Esophagus squamous epithelium (tissue), 5 donors: ENCODE data around the gene ERP44. TPM values are rescaled to one million over a fixed set of nuclear protein-coding genes. Genes with fewer than 3 reads are reported as not detected.
A peak's percentile ranks its signal among the peaks of the same experiment; 100 is the strongest.
"Not testable (repeated sequence)": the region's sequence is repeated elsewhere in the genome, so short reads cannot be mapped to it uniquely, and the experiment has no call there.

Experiments used
- DNase-seq: peaks from one replicate; lab custom pipeline; 2025; lab: John Stamatoyannopoulos, UW
- H3K27ac ChIP-seq, 4 donors: fragments of 200-600 bp; sonication (generic); one replicate each; pipeline ENCODE4 v1.5.1; 2016 to 2019; ENCODE audit warnings: mild to moderate bottlenecking in 1 of 4
- H3K27me3 ChIP-seq, 4 donors: fragments of 200-600 bp; sonication (generic); 1 replicate in 3 of 4; 2 replicates in 1 of 4; pipeline versions ENCODE4 v1.5.1 to v1.6.0; 2017 to 2021; ENCODE audit warnings: antibody characterized with exemption in 1 of 4
- H3K36me3 ChIP-seq, 3 donors: fragments of 200-600 bp; sonication (generic); one replicate each; pipeline ENCODE4 v1.5.1; 2016 to 2019
- H3K4me1 ChIP-seq, 3 donors: fragments of 200-600 bp; sonication (generic); one replicate each; pipeline ENCODE4 v1.5.1; 2017 to 2019
- H3K4me3 ChIP-seq, 4 donors: fragments of 200-600 bp; sonication (generic); 1 replicate in 3 of 4; 2 replicates in 1 of 4; pipeline ENCODE4 v1.5.1; 2016 to 2019; ENCODE audit warnings: mild to moderate bottlenecking in 2 of 4, moderate library complexity in 1 of 4
- H3K9me3 ChIP-seq, 3 donors: fragments of 200-600 bp; sonication (generic); one replicate each; pipeline ENCODE4 v1.5.1; 2016 to 2019
- POLR2A ChIP-seq, 4 donors: fragments of 450-650 bp; IDR thresholded peaks; one replicate each; pipeline ENCODE4 v1.6.1; 2017; ENCODE audit warnings: antibody characterized with exemption in 4 of 4, mild to moderate bottlenecking in 4 of 4, moderate library complexity in 3 of 4
- WGBS, 2 donors: methylation state at CpG; one replicate each; pipeline ENCODE4 v1.1.5; 2018; 5-methylcytosine and 5-hydroxymethylcytosine counted together
- intact Hi-C: fragments of 100-400 bp; cut with DNase I; formaldehyde crosslinking; loops from one replicate; pipeline ENCODE4 v1.15.0; 2022
- total RNA-seq, 4 donors: library from RNA; depleted of rRNA; stranded (reverse); fragments of >200 nt; gene quantifications; one replicate each; pipeline ENCODE4 v1.1.0, GENCODE V29; 2016
- TF ChIP-seq, protein P1 (sequence below), 6 experiments: fragments of 450-650 bp in 4 of 6; fragments of 200-600 bp in 2 of 6; sonication (generic) in 2 of 6; IDR thresholded peaks; one replicate each; pipeline ENCODE4 v1.5.1; 2016 to 2019; ENCODE audit warnings: antibody characterized with exemption in 6 of 6, mild to moderate bottlenecking in 4 of 6, moderate library complexity in 4 of 6
- donor health status: DM: yes; HTN: yes; CAD: no.

The ERP44 gene
- total RNA-seq: 10 to 100 TPM; 13.5 to 19.2 (median 16.3) TPM

DNA sequence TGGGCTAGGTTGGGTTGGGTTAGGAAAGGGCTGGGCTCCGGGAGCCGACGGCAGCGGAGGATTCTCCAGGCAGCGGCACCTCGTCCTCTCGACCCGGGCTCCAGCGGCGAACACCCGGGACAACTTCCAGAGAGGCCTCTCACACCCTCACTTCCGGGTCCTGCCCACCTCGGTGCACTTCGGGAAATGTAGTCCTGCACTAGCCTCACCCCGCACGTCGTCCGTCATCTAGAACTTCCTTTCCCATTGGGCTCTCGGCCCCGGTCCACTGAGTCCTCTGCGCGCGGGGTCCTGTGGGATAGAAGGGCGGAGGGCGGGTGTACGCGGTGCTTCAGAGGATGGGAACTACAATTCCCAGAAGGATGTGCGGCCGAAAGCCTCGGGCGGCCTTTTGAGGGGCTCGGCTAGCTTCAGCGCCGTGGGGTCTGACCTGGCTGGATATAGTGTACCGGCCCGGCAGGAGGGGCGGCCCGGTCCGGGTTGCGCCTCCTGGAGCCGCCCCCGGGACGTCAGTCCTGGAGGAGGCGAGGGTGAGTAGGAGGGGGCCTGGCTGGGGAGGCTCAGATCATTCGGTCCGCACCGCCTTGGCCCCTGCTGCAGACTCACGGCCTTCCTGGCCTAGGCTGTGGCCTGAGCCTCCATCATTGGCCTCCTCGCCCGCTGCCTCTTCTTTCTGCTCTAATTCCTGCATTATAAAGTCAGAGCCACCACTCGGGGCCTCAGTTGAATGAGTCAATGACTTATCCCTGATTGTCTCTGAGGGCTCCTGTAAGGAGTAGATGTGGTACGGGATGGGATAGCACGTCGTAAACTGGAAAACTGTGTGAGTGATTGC, at the start of gene ERP44, which contains the start of gene INVS:
TSS of gene ERP44 (minus strand) at position 114 of the 835 bp plus-strand sequence. CDS start 160 bp downstream, outside the sequence.
TSS of gene INVS (plus strand) at position 357 of the 835 bp plus-strand sequence. CDS start 5,279 bp downstream, outside the sequence.
- Histone ChIP-seq H3K9me3 (no peaks in the 10 kb centered on the region), H3K27ac (peak within 1 kb of the TSS; percentile 93 to 96 (median 96)), H3K36me3 (peaks cover 0 to 2% (median 0%) of the 10 kb centered on the region in 3 donors), H3K4me1 (peaks cover 18 to 46% (median 19%) of the 10 kb centered on the region in 3 donors), H3K4me3 (peak within 1 kb of the TSS; percentile 86 to 96 (median 92)), H3K27me3 (no peaks in the 10 kb centered on the region)
- WGBS, 2 donors: 0% methylated on average over 7 to 18 of the region's 54 CpGs
- TF ChIP-seq, protein P1, sequence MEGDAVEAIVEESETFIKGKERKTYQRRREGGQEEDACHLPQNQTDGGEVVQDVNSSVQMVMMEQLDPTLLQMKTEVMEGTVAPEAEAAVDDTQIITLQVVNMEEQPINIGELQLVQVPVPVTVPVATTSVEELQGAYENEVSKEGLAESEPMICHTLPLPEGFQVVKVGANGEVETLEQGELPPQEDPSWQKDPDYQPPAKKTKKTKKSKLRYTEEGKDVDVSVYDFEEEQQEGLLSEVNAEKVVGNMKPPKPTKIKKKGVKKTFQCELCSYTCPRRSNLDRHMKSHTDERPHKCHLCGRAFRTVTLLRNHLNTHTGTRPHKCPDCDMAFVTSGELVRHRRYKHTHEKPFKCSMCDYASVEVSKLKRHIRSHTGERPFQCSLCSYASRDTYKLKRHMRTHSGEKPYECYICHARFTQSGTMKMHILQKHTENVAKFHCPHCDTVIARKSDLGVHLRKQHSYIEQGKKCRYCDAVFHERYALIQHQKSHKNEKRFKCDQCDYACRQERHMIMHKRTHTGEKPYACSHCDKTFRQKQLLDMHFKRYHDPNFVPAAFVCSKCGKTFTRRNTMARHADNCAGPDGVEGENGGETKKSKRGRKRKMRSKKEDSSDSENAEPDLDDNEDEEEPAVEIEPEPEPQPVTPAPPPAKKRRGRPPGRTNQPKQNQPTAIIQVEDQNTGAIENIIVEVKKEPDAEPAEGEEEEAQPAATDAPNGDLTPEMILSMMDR (IDR thresholded peaks at IDR 0.05): peak in 2 of 6 experiments; percentile 12 to 22
- peak in 3 of 4 donors; percentile 77 to 88 (median 88) for TF ChIP-seq POLR2A (IDR thresholded peaks at IDR 0.05)
- peak; percentile 98 for DNase-seq
- intact Hi-C loops: no loop called here

DNA sequence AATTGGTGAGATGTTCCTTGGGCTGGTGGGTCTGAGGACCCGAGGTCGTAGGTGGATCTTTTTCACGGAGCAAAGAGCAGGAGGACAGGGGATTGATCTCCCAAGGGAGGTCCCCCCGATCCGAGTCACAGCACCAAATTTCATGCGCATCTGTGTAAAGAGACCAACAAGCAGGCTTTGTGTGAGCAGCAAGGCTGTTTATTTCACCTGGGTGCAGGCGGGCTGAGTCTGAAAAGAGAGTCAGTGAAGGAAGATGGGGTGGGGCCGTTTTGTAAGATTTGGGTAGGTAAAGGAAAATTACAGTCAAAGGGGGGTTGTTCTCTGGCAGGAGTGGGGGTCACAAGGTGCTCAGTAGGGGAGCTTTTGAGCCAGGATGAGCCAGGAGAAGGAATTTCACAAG, 47.2 kb upstream of the ERP44 start:
- H3K27ac ChIP-seq, H3K36me3 ChIP-seq, H3K27me3 ChIP-seq, H3K4me3 ChIP-seq, DNase-seq, H3K4me1 ChIP-seq, H3K9me3 ChIP-seq, intact Hi-C loops: not testable (repeated sequence)
- 85 to 88% methylated on average over 7 to 8 of the region's 8 CpGs for WGBS, 2 donors

DNA sequence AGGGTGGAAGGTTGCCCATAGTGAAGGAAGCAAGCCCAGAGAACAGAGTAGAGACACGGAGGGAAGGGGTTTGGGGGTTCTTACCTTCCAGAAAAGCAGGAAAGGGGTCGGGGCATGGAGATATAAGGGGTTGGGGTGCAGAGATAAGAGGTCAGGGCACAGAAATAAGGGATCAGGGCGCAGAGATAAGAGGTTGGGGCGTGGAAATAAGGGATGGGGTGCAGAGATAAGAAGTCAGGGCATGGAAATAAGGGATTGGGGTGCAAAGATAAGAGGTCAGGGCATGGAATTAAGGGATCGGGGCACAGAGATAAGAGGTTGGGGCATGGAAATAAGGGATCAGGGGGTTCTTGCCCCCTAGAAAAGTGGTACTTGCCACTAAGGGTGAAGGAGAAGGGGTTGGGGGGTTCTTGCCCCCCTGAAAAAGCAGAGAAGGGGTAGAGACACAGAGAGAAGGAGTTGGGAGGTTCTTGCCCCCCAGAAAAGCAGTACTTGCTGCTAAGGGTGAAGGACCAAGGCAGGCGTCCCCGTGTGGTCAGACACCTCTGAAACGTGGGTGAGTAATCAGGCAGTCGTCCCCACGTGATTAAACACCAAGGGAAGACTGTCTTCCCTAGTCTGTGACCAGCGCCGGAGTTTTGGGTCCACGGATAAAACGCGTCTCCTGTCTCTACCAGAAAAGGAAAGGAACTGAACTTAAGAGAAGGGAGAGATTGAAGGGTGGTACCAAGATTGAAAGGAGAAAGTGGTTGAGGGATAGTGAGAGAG, 46.6 kb upstream of the ERP44 start:
- DNase-seq, intact Hi-C loops, H3K9me3 ChIP-seq, H3K27me3 ChIP-seq, H3K36me3 ChIP-seq, H3K27ac ChIP-seq, H3K4me1 ChIP-seq, H3K4me3 ChIP-seq: not testable (repeated sequence)
- WGBS, 2 donors: 83 to 87% methylated on average over 5 to 10 of the region's 15 CpGs

DNA sequence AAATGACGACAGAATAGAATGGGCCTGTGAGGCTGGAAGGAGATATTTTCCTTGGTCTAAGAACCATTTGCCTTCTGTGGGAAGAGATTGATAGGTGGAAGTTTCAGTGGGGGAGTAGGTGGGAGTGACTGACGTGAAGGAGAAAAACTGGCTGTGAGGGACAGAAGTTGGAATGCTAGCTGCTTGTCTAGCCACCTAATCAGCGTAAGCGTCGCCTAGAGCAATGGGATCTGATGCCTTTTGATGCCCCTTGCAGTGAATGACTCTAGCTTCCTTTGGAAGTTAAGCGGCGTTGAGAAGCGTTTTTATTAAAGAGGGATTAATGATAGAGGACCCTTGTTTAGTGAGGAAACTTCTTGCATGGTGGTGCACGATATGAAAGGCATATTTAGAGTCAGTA, 43.1 kb upstream of the ERP44 start:
- H3K27ac ChIP-seq, H3K4me1 ChIP-seq, H3K4me3 ChIP-seq, H3K36me3 ChIP-seq, DNase-seq, H3K9me3 ChIP-seq, H3K27me3 ChIP-seq, intact Hi-C loops: not testable (repeated sequence)
- 93 to 98% methylated on average over 9 of the region's 9 CpGs for WGBS, 2 donors

DNA sequence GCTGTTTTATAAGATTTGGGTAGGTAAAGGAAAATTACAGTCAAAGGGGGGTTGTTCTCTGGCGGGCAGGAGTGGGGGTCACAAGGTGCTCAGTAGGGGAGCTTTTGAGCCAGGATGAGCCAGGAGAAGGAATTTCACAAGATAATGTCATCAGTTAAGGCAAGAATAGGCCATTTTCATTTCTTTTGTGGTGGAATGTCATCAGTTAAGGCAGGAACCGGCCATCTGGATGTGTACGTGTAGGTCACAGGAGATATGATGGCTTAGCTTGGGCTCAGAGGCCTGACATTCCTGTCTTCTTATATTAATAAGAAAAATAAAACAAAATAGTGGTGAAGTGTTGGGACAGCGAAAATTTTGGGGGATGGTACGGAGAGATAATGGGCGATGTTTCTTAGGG, 41.5 kb upstream of the ERP44 start:
- H3K4me3 ChIP-seq, H3K36me3 ChIP-seq, H3K4me1 ChIP-seq, intact Hi-C loops, H3K27ac ChIP-seq, H3K9me3 ChIP-seq, H3K27me3 ChIP-seq, DNase-seq: not testable (repeated sequence)
- WGBS, 2 donors: 94 to 95% methylated on average over 6 of the region's 6 CpGs

DNA sequence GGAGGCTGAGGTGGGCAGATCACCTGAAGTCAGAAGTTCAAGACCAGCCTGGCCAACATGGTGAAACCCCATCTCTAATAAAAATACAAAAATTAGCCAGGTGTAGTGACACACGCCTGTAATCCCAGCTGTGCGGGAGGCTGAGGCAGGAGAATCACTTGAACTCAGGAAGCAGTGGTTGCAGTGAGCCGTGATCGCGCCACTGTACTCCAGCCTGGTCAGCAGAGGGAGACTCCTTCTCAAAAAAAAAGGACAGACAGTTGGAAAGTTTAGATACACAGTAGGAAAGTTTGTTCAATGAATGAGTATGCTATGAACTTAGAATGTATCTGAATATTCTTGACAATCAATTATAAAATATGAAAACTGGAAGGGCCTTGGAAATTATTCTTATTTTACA, 38.0 kb upstream of the ERP44 start:
- H3K4me1 ChIP-seq, intact Hi-C loops, H3K27ac ChIP-seq, H3K27me3 ChIP-seq, H3K9me3 ChIP-seq, DNase-seq, H3K4me3 ChIP-seq: not testable (repeated sequence)
- peaks cover 0 to 13% (median 0%) of the 10 kb centered on the region in 3 donors for H3K36me3 ChIP-seq
- 83 to 96% methylated on average over 5 of the region's 5 CpGs for WGBS, 2 donors

DNA sequence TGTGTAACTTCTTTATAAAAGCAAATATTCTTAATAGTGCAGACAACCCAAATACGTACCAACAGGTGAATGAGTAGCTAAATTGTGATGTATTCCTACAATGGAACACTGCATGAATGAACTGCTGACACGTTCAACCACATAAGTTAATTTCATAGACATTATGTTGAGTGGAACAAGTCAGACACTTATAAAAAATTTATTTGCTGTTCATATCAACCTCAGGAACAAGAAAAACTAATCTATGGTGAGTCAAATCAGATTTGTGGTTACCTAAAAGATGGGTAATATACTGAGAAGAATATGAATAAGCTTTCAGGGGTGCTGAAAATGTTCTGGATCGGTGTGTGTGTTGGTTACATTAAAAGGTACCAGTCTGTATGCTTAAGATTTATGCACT, 35.9 kb upstream of the ERP44 start:
- no peak overlapping the region for H3K27ac ChIP-seq
- peaks cover 0 to 20% (median 0%) of the 10 kb centered on the region in 3 donors for H3K36me3 ChIP-seq
- TF ChIP-seq POLR2A (IDR thresholded peaks at IDR 0.05): no peak
- TF ChIP-seq, protein P1 (IDR thresholded peaks at IDR 0.05): no peak
- H3K27me3 ChIP-seq: no peaks in the 10 kb centered on the region
- H3K9me3 ChIP-seq: no peaks in the 10 kb centered on the region
- 86% methylated on average over 3 of the region's 3 CpGs for WGBS, 2 donors
- no peaks in the 10 kb centered on the region for H3K4me1 ChIP-seq
- intact Hi-C loops: no loop called here
- DNase-seq: no peak
- no peak overlapping the region for H3K4me3 ChIP-seq
